NCI-H1105 treated with DMSO at 0.1 percent for 48 hours (cell line): ENCODE measurements around the gene CPZ.
"Not testable (repeated sequence)": the region's sequence is repeated elsewhere in the genome, so short reads cannot be mapped to it uniquely, and the experiment has no call there.

Experiments used
- DNase-seq: peaks from one replicate; lab custom pipeline; 2025; lab: John Stamatoyannopoulos, UW

The CPZ gene

GRCh38 chr4:8653326-8654000 is 60.9 kb downstream of the CPZ start:
- DNase-seq = no peak

GRCh38 chr4:8654139-8654538 is 61.6 kb downstream of the CPZ start:
- not testable (repeated sequence) for DNase-seq

- no peak for DNase-seq
Observed at GRCh38 chr4:8655411-8656184, 63.0 kb downstream of the CPZ start.

GRCh38 chr4:8656185-8656517 is 63.6 kb downstream of the CPZ start:
- DNase-seq = no peak

GRCh38 chr4:8656711-8657380 is 64.3 kb downstream of the CPZ start:
- DNase-seq = no peak

- DNase-seq = no peak
Observed at GRCh38 chr4:8657381-8658088, 65.0 kb downstream of the CPZ start.

- no peak for DNase-seq
Observed at GRCh38 chr4:8662776-8663175, 70.2 kb downstream of the CPZ start.

- no peak for DNase-seq
Observed at GRCh38 chr4:8664031-8664805, 71.7 kb downstream of the CPZ start.

GRCh38 chr4:8664976-8665375 is 72.4 kb downstream of the CPZ start:
- no peak for DNase-seq

- DNase-seq = no peak
Observed at GRCh38 chr4:8665406-8666360, 73.1 kb downstream of the CPZ start.

GRCh38 chr4:8666581-8666980 is 74.0 kb downstream of the CPZ start:
- DNase-seq = no peak
